HG02798 (cell line): Measurements from ENCODE around the gene CFLAR.
"Not testable (repeated sequence)": the region's sequence is repeated elsewhere in the genome, so short reads cannot be mapped to it uniquely, and the experiment has no call there.

Source experiments
- ATAC-seq: cut with Tn5 transposase; IDR thresholded peaks from one replicate; pipeline ENCODE4 v1.9.1; 2021; ENCODE audit warnings: mild to moderate bottlenecking; ENCODE audit not compliant: unreplicated experiment, poor library complexity

The CFLAR gene

DNA sequence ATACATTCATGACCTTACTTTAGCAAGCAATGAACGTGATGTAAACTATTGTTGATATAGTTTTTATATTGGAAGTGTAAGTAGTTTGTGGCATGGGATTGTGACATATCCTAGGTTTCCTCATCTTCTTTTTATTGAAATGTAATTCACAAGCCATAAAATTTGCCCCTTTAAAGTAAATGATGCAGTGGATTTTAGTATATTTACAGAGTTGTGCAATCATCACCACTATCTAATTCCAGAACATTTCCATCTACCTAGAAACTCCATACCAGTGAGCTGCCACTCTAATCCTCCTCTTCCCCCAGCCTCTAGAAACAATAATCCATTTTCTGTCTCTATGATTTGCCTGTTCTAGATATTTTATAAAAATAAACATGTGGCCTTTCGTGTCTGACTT is 56.3 kb downstream of the CFLAR start:
- no peak for ATAC-seq

DNA sequence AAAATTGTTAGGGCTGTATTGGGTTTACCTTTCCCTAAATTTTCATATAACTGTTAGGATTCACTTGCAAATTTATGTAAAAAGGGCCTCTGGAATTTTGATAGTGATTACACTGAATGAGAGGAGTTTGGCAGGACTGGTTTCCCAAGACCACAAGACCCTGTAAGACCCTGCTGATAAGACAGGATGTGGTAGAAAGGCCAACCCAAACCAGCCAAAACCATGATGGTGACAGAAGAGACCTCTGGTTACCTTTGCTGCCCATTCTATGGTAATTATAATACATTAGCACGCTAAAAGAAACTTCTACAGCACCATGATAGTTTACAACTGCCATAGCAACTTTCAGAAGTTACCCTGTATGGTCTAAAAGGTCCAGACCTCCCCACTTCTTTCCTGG is 58.7 kb downstream of the CFLAR start:
- ATAC-seq = no peak

GRCh38 chr2:201176081-201176481 is 60.1 kb downstream of the CFLAR start:
- no peak for ATAC-seq

DNA sequence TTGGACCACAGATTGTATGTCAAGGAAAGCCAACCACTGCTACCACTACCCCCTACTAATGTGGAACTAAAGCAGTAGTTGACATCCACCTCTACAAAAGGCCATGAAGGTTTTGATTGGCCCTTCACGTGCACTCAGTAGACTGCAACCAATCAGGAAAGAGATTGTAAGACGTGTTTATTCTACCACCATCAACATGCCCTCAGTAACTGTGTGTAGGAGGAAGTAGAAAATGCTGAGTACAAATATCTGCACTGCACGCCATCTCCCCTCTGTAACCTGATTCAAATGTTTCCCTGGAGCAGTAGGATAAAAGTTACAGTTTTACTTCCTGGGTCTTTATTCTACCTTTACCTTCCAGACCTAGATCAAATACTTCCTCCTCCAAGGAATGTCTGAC is 64.0 kb downstream of the CFLAR start:
- no peak for ATAC-seq

GRCh38 chr2:201182650-201183364 is 66.8 kb downstream of the CFLAR start, which contains the start of gene CASP10:
Gene CASP10, plus strand, starts transcription at chr2:201183141. Its CDS starts 2,637 bp downstream, at chr2:201185778.
- ATAC-seq = peak; percentile 90

GRCh38 chr2:201183365-201183727 is 67.4 kb downstream of the CFLAR start:
- no peak for ATAC-seq

GRCh38 chr2:201183835-201184234 is 67.9 kb downstream of the CFLAR start:
- ATAC-seq = not testable (repeated sequence)

- ATAC-seq = not testable (repeated sequence)
These were observed 68.3 kb downstream of the CFLAR start for GRCh38 chr2:201184248-201184647.

GRCh38 chr2:201185863-201186262 is 69.9 kb downstream of the CFLAR start:
- no peak for ATAC-seq

- no peak for ATAC-seq
These were observed 71.0 kb downstream of the CFLAR start for GRCh38 chr2:201186982-201187381.

DNA sequence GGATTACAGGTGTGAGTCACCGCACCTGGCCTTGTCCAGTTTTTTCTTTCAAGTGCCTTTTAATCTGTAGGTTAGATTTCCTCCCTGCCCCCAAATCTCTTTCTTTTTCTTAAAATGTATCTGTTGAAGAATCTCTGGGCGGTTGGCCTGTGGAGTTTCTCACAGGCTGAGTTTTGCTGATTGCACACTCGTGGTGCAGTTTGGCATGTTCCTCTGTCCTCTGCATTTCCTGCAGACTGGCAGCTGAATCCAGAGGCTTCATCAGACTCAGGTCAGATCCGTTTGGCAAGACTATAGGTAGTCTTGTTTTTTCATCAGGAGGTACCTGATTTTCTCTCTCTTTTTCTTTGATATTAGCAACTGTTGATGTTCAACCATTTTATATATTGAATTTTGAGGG is 72.5 kb downstream of the CFLAR start:
- ATAC-seq = no peak

GRCh38 chr2:201191132-201191875 is 75.3 kb downstream of the CFLAR start:
- ATAC-seq = no peak

DNA sequence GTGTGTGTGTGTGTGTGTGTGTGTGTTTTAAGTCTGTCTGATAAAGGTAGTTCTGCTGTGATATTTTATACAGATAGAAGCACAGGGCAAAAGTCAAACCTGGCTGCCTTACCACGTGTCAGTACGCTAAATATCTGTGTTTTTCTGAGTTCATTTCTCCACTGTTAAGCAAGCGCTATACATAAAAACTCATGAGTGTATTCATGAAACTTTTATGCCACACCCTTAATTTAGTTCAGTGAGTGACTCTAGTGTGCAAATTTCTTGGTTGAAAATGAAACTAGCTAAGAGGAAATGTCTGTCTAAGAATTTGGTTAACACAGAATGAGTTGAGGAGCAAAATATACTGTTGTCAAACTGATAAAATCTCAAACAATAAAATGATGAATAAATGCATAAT is 78.1 kb downstream of the CFLAR start:
- peak; percentile 98 for ATAC-seq

GRCh38 chr2:201195331-201195730 is 79.4 kb downstream of the CFLAR start:
- no peak for ATAC-seq

DNA sequence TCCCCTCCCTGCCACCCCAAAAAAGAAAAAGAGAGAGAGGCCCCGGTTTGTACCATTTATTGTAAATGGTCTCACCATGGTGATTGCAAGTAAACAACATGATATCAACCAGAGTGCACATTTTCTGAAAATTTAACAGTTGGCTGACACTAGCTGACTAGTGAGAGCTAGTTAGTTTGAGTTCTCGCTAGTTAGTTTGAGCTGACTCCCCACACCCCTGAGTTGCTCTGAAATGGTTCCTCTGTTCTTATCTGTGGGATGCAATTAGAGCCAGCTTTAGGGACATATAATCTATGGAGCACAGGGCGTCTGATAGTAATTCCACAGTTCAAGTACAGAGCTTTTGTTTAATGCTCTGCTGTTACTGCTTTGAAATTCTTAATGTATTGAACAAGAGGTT is 80.0 kb downstream of the CFLAR start:
- no peak for ATAC-seq

DNA sequence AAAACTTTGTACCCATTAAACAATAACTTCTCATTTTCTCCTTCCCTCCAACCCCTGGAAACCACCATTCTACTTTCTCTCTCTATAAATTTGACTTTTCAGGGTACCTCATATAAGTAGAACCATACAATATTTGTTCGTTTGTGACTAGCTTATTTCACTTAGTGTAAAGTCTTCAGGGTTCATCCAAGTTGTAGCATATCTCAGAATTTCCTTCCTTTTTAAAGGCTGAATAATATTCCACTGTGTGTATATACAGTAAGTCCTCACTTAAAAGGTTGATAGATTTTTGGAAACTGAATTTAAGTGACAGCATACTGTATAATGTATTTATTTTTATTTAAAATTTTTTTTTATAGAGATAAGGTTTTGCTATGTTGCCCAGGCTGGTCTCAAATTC is 80.8 kb downstream of the CFLAR start:
- no peak for ATAC-seq

- no peak for ATAC-seq
These were observed 81.8 kb downstream of the CFLAR start for GRCh38 chr2:201197781-201198180.

DNA sequence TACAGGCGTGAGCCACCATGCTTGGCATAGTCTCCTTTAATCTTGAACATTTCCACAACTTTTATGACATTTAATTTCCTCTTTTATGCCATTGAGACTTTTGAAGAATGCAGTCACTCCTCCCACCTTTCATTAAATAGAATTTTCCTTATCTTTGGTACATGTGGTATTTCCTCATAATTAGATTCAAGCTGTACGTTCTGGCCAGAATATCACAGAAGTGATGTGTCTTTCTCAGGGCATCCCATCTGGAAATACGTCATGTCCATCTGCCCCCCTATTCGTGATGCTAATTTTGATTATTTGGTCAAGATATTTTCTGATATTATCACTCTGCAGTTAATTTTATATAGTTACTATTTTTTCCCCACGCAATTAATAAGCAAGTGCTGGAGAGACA is 83.9 kb downstream of the CFLAR start:
- no peak for ATAC-seq

DNA sequence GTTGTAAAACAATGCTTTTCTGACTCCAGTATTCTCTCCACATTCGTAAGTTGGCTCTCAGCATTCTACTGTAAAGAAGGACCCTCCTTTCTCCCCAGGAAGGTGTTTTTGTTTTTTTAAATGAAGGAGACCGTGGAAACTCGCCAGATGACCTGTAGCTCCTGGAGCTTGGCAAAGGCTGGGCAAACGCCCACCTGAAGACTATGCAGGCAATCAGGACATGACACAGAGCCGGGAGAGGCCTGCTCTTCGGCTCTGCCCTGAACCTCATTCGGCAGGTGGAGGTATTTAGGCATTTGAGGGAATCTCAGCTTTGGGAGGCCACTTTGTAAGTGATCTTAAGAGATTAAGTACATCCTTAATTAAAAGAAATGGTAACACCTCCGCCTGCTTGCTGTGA is 84.4 kb downstream of the CFLAR start:
- no peak for ATAC-seq

DNA sequence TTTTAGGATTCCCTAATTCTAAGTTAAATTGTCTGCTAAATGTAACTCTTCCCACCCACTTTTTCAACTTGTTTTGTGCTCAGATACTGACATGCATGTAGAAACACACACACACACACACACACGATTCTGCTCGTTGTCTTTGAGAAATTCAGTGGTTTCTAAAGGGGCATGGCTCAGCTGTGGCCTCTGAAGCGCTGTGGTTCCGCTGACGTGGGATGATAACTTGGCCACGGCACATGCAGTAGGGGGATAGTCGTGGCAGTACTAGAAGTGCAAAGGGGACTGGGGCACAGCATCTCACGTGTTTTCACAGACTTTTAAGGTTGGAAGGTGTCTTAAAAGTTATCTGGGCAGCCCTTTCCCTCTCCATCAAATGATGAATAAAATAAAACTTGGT is 85.4 kb downstream of the CFLAR start:
- no peak for ATAC-seq

DNA sequence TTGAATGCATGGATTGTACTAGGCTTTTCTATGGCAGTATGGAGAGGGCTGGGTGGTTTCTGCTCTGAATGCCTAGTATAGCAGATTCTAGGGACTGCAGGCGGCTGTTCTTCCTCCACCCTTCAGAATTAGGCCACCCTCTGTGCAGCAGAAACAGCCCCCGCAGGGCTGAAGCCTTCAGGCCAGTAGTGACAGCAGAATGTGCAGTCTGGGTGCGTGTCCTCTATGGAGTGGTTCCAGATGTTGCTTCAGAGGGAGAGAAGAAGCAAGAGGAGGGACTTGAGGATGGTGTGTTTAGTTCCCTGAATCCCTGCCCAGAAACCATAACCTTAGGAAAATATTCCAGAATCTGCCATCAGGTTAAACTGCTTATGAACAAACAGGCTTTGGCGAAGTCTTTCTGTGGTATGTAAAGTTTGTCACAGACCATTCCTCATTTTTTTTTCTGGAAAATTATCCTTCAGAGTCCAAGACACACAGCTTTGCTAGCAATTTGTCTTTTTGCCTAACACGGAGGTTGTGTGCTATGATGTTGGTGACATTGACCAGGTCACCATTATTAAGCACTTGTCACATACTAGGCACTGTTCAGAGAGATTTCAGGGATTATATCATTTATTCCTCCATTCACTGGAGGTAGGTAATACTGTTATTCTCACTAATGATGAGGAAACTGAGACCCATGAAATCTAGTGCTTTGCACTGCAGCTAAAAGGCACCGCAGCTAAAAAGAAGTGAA is 88.1 kb downstream of the CFLAR start:
- ATAC-seq = no peak
